ENCODE data around the gene PLXNA2.

DNA sequence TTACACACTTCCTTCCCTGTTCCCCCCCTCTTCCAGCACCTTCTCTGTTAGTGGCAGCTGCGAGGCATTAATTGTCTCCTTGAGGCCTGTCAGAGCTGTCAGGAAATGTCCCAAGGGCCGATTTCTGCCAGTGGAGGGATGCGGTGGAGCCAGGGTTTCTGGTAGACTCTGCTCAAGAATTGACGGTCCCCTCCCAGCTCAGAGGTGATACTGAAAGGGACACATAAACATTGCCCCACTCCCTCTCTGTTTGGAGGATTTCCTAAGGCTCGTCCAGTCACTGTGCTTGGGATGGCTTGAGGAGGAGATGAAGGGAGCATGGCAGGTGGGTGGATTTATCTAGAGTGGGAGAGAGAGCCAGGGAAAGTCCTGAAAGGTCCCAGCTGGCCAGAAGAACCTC is 271.8 kb downstream of the PLXNA2 start:
- TF ChIP-seq EZH2 (IDR thresholded peaks at IDR 0.05; ENCODE audit: low read depth): no peak
- TF ChIP-seq, protein P1, sequence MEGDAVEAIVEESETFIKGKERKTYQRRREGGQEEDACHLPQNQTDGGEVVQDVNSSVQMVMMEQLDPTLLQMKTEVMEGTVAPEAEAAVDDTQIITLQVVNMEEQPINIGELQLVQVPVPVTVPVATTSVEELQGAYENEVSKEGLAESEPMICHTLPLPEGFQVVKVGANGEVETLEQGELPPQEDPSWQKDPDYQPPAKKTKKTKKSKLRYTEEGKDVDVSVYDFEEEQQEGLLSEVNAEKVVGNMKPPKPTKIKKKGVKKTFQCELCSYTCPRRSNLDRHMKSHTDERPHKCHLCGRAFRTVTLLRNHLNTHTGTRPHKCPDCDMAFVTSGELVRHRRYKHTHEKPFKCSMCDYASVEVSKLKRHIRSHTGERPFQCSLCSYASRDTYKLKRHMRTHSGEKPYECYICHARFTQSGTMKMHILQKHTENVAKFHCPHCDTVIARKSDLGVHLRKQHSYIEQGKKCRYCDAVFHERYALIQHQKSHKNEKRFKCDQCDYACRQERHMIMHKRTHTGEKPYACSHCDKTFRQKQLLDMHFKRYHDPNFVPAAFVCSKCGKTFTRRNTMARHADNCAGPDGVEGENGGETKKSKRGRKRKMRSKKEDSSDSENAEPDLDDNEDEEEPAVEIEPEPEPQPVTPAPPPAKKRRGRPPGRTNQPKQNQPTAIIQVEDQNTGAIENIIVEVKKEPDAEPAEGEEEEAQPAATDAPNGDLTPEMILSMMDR (conservative IDR thresholded peaks at IDR 0.05): no peak

Measured in PC-9 (cell line).